GM12878 (cell line): Measurements from ENCODE around the gene LIN37. TPM values are rescaled to one million over a fixed set of nuclear protein-coding genes. Genes with fewer than 3 reads are reported as not detected.
A peak's percentile ranks its signal among the peaks of the same experiment; 100 is the strongest.

Experiments used
- ATAC-seq: fragments of 200-7000 bp; cut with Tn5 transposase; 3 replicates; pipeline ENCODE4 v1.9.1; 2020; ENCODE audit warnings: mild to moderate bottlenecking, moderate library complexity
- BruUV-seq: library from RNA; stranded (reverse); fragments of 400-500 nt; replicated peaks from 2 replicates; lab custom pipeline; 2021; lab: Mats Ljungman, UMichigan
- CTCF ChIA-PET: fragments of 300-600 bp; sonication (Branson Sonifier 250); formaldehyde crosslinking; extraction: SDS; loops from one replicate; lab custom pipeline; 2021; ENCODE audit warnings: inconsistent platforms; lab: Yijun Ruan, JAX
- POLR2A ChIA-PET: fragments of 350-600 bp; formaldehyde crosslinking; extraction: SDS; loops from one replicate; lab custom pipeline; 2021; ENCODE audit warnings: inconsistent platforms; lab: Charles Lee
- RAD21 ChIA-PET: fragments of 300-600 bp; sonication (Branson Sonifier 250); formaldehyde crosslinking; loops from one replicate; lab custom pipeline; 2023; ENCODE audit warnings: antibody characterized with exemption; ENCODE audit not compliant: unreplicated experiment; lab: Charles Lee
- SMC1A ChIA-PET: fragments of 300-600 bp; sonication (Branson Sonifier 250); formaldehyde crosslinking; loops from one replicate; lab custom pipeline; 2023; ENCODE audit not compliant: unreplicated experiment, uncharacterized antibody; lab: Charles Lee
- DNase-seq: peaks from one replicate; pipeline ENCODE4 v3.0.0-alpha.2; 2011; ENCODE audit warnings: low read depth, low spot score
- FAIRE-seq: peaks from 3 replicates; lab custom pipeline; 2011; peaks lifted over from hg19 to GRCh38; lab: Jason Lieb, UNC
- H2AFZ ChIP-seq: 2 replicates; pipeline ENCODE4 v1.6.0; 2011; ENCODE audit warnings: low read depth, low read length, control low read depth; ENCODE audit not compliant: control insufficient read depth
- H3K27ac ChIP-seq: 2 replicates; pipeline ENCODE4 v1.5.1; 2011; ENCODE audit warnings: control low read depth; ENCODE audit not compliant: control insufficient read depth, insufficient read depth
- H3K27me3 ChIP-seq, 2 experiments: replicated peaks in 1 of 2; 2 replicates each; pipeline versions ENCODE4 v1.6.0 to v1.6.1; 2011; ENCODE audit warnings: low read length in 1 of 2; ENCODE audit not compliant: control insufficient read depth in 2 of 2, insufficient read depth in 2 of 2
- H3K36me3 ChIP-seq, 2 experiments: 2 replicates each; pipeline ENCODE4 v1.5.1; 2011; ENCODE audit warnings: low read length in 1 of 2; ENCODE audit not compliant: control insufficient read depth in 2 of 2, insufficient read depth in 2 of 2
- H3K4me1 ChIP-seq: 2 replicates; pipeline ENCODE4 v1.6.1; 2011; ENCODE audit warnings: mild to moderate bottlenecking, low read length, moderate library complexity, mixed read lengths; ENCODE audit not compliant: control insufficient read depth, insufficient read depth
- H3K4me2 ChIP-seq: 2 replicates; pipeline ENCODE4 v1.6.0; 2011; ENCODE audit warnings: control low read depth; ENCODE audit not compliant: control insufficient read depth, insufficient read depth
- H3K4me3 ChIP-seq: fragments of 200-600 bp; sonication (generic); 2 replicates; pipeline ENCODE4 v1.5.1; 2016
- H3K79me2 ChIP-seq: 2 replicates; pipeline ENCODE4 v1.6.0; 2011; ENCODE audit warnings: low read length; ENCODE audit not compliant: control insufficient read depth, insufficient read depth
- H3K9ac ChIP-seq: 2 replicates; pipeline ENCODE4 v1.8.0; 2011; ENCODE audit warnings: low read length, control low read depth, mixed read lengths; ENCODE audit not compliant: control insufficient read depth, insufficient read depth
- H3K9me3 ChIP-seq: replicated peaks from 3 replicates; pipeline ENCODE4 v1.5.1; 2011; ENCODE audit warnings: mild to moderate bottlenecking, low read length; ENCODE audit not compliant: control insufficient read depth, insufficient read depth
- H4K20me1 ChIP-seq: 2 replicates; pipeline ENCODE4 v1.6.0; 2011; ENCODE audit not compliant: control insufficient read depth, insufficient read depth
- BACH1 ChIP-seq: fragments of 450-650 bp; IDR thresholded peaks from 2 replicates; pipeline ENCODE4 v1.6.1; 2017; ENCODE audit warnings: mild to moderate bottlenecking, borderline replicate concordance
- CUX1 ChIP-seq: IDR thresholded peaks from 2 replicates; pipeline ENCODE4 v1.6.1; 2012; ENCODE audit warnings: improper control_type of control experiment, low read depth, low read length; ENCODE audit not compliant: insufficient replicate concordance
- DPF2 ChIP-seq: fragments of 450-650 bp; IDR thresholded peaks from 2 replicates; pipeline ENCODE4 v1.6.1; 2017; ENCODE audit warnings: mild to moderate bottlenecking
- HDAC6 ChIP-seq: fragments of 200-600 bp; sonication (generic); IDR thresholded peaks from one replicate; pipeline ENCODE4 v1.8.0; 2017; ENCODE audit warnings: antibody characterized with exemption; ENCODE audit not compliant: unreplicated experiment
- MXI1 ChIP-seq: fragments of 150-350 bp; IDR thresholded peaks from 2 replicates; pipeline ENCODE4 v1.6.1; 2011; ENCODE audit warnings: low read depth, mild to moderate bottlenecking, inconsistent platforms, low read length, improper control_type of control experiment
- MYC ChIP-seq: IDR thresholded peaks from 2 replicates; pipeline ENCODE4 v1.6.1; 2011; ENCODE audit warnings: mild to moderate bottlenecking, low read length, moderate library complexity, inconsistent platforms; ENCODE audit not compliant: insufficient read depth, insufficient replicate concordance, insufficient read length, severe bottlenecking
- NBN ChIP-seq: fragments of 450-650 bp; IDR thresholded peaks from 2 replicates; pipeline ENCODE4 v1.6.1; 2016
- RCOR1 ChIP-seq: conservative IDR thresholded peaks from 2 replicates; pipeline ENCODE4 v1.6.1; 2012; ENCODE audit warnings: low read depth, low read length, improper control_type of control experiment
- TAF1 ChIP-seq: IDR thresholded peaks from 2 replicates; pipeline ENCODE4 v1.6.1; 2011; ENCODE audit warnings: mild to moderate bottlenecking, low read depth, low read length, borderline replicate concordance
- USF1 ChIP-seq: IDR thresholded peaks from 2 replicates; pipeline ENCODE4 v1.6.1; 2011; ENCODE audit warnings: borderline replicate concordance, low read depth, mild to moderate bottlenecking, moderate library complexity, mixed read lengths, low read length; ENCODE audit not compliant: insufficient read depth; ENCODE audit errors: extremely low read length
- WGBS: methylation state at CpG from one replicate; pipeline ENCODE4 v1.1.6; 2016; ENCODE audit warnings: low lambda C conversion rate; ENCODE audit not compliant: insufficient replicate concordance, insufficient coverage; ENCODE audit errors: missing lambda C conversion rate; 5-methylcytosine and 5-hydroxymethylcytosine counted together
- in situ Hi-C: fragments of 300-500 bp; cut with MboI; formaldehyde crosslinking; loops from 9 replicates; pipeline ENCODE4 v1.14.3; 2018; ENCODE audit warnings: mixed read lengths
- intact Hi-C: fragments of 100-400 bp; cut with micrococcal nuclease; formaldehyde crosslinking; loops from one replicate; pipeline ENCODE4 v1.14.2; 2022; ENCODE audit not compliant: unreplicated experiment
- polyA plus RNA-seq, 11 experiments: library from polyadenylated mRNA; depleted of rRNA in 4 of 11; unstranded in 6 of 11; stranded (reverse) in 5 of 11; fragments of >200 nt; fragmentation: Nextera tagmentation in 4 of 11; fragmentation: Illumina TruSeq in 1 of 11; extraction: Ambion mirVana in 4 of 11; extraction: Trizol in 1 of 11; gene quantifications; 1 replicate in 1 of 11; 2 replicates in 10 of 11; pipeline versions ENCODE4 v1.2.1 to v1.2.3, GENCODE V29; 2011 to 2016; ENCODE audit warnings: inconsistent platforms in 2 of 11, missing spikeins in 2 of 11, low read depth in 1 of 11
- total RNA-seq, 4 experiments: library from RNA; depleted of rRNA in 3 of 4; stranded (reverse); fragments of >200 nt in 3 of 4; fragmentation: Illumina TruSeq in 1 of 4; extraction: Trizol in 1 of 4; gene quantifications; 2 replicates each; pipeline versions ENCODE4 v1.2.1 to v1.2.3, GENCODE V29; 2013 to 2021
- TF ChIP-seq, protein P1 (sequence below): fragments of 450-650 bp; formaldehyde crosslinking; IDR thresholded peaks from 2 replicates; pipeline ENCODE4 v1.5.0; 2022; ENCODE audit warnings: mild to moderate bottlenecking, missing genetic modification characterization

Gene LIN37
- total and polyA plus RNA-seq, 10 of the 15 experiments (the other 5 are each of a cell fraction or from before 2014, with no cell fraction given) = 0.69 to 11.9 (median 7.6) TPM

DNA sequence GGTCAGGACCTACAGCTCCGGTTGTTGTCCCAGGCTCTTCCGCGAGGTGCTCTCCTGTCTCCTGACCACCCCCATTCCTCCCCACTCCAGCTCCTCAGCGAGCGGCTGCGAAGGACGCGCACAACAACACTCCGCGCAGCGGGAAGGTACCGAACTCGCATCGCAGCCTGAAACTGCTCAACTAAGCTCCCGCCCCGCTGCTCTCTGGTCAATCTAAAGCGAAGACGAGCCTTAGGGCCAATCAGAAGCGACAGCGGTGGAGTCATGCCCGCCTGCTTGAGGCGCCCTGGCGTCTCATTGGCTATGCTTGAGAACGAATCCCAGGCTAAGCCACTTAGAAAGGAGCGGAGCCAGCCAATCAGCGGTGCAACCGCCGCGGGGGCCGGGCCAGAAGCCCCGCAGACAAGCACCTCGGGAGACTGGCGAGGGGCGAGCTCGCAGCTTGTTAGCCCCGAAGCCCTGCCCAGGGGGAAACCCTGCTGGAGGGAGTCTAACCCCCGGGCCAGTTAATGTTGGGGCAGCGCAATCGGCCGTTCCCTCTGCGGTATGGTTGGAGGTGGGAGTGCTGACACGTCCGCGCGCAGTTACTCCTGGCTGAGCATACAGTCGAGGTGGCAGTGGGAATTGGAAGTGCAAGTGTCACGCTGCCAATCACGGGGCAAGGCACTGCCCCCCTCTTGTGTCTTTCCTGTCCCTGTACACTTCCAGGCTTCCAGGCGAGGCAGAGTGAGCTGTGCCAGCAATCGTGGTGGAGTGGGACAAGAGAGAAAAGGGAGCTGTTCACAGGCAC is 46.0 kb upstream of the LIN37 start:
- Histone ChIP-seq H3K36me3 (no peaks in the 10 kb centered on the region), H4K20me1 (no peaks in the 10 kb centered on the region), H3K27ac (peak overlapping the region; percentile 90), H3K4me2 (peak overlapping the region; percentile 82), H3K27me3 (no peaks in the 10 kb centered on the region), H3K4me1 (peaks cover 8% of the 10 kb centered on the region), H2AFZ (peak overlapping the region; percentile 94), H3K9me3 (no peaks in the 10 kb centered on the region), H3K9ac (peak overlapping the region; percentile 80), H3K79me2 (peaks cover 2% of the 10 kb centered on the region; the same call in 1 of the 2 replicates), H3K4me3 (peak overlapping the region; percentile 80)
- ChIA-PET SMC1A (interaction anchor here (1.2 to 12.3 kb wide), 5 partner anchors 8 to 201 kb away, joined by 3 to 375 read pairs (median 4); partner anchors contain the start of gene LIN37), POLR2A (interaction anchor here (0.6 to 11.9 kb wide), 17 partner anchors 8 to 1668 kb away, joined by 3 to 516 read pairs (median 5); partner anchors contain the start of genes ALKBH6, COX6B1, IGFLR1 and LIN37), RAD21 (interaction anchor here (0.6 to 11.0 kb wide), 9 partner anchors 8 to 312 kb away, joined by 3 to 430 read pairs (median 6); partner anchors contain the start of genes ALKBH6 and LIN37), CTCF (interaction anchor here (0.8 to 4.5 kb wide), 8 partner anchors 8 to 229 kb away, joined by 3 to 77 read pairs (median 8); partner anchors contain the start of genes PSENEN and U2AF1L4)
- intact Hi-C loops = loop anchor here (1.0 kb wide), 1 partner anchor 9 kb away; no protein-coding TSS in a partner anchor
- in situ Hi-C loops = no loop called here
- peak; percentile 96 for DNase-seq
- peak; percentile 99 for FAIRE-seq
- no TSS peak for BruUV-seq
- WGBS = 1% methylated on average over 50 of the region's 50 CpGs
- ATAC-seq = peak; percentile 98
- TF ChIP-seq TAF1 (no peak; the same call in 1 of the 2 replicates), DPF2 (peak; percentile 100), NBN (peak; percentile 79), CUX1 (no peak), HDAC6 (no peak), MXI1 (no peak), MYC (peak; percentile 13), RCOR1 (no peak), USF1 (no peak), BACH1 (peak; percentile 79; the same call in 1 of the 2 replicates)
- TF ChIP-seq, protein P1, sequence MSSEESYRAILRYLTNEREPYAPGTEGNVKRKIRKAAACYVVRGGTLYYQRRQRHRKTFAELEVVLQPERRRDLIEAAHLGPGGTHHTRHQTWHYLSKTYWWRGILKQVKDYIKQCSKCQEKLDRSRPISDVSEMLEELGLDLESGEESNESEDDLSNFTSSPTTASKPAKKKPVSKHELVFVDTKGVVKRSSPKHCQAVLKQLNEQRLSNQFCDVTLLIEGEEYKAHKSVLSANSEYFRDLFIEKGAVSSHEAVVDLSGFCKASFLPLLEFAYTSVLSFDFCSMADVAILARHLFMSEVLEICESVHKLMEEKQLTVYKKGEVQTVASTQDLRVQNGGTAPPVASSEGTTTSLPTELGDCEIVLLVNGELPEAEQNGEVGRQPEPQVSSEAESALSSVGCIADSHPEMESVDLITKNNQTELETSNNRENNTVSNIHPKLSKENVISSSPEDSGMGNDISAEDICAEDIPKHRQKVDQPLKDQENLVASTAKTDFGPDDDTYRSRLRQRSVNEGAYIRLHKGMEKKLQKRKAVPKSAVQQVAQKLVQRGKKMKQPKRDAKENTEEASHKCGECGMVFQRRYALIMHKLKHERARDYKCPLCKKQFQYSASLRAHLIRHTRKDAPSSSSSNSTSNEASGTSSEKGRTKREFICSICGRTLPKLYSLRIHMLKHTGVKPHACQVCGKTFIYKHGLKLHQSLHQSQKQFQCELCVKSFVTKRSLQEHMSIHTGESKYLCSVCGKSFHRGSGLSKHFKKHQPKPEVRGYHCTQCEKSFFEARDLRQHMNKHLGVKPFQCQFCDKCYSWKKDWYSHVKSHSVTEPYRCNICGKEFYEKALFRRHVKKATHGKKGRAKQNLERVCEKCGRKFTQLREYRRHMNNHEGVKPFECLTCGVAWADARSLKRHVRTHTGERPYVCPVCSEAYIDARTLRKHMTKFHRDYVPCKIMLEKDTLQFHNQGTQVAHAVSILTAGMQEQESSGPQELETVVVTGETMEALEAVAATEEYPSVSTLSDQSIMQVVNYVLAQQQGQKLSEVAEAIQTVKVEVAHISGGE (CRISPR knock-in tag) = no peak
